ELR (cell line): Measurements from ENCODE around the gene PDE6H.

ENCODE experiments used
- DNase-seq: peaks from one replicate; pipeline ENCODE4 v3.0.0-alpha.2; 2015; ENCODE audit warnings: low read depth

PDE6H gene

GRCh38 chr12:14972816-14973215 lies at the start of gene PDE6H:
TSS of gene PDE6H (plus strand) at chr12:14973042. CDS start at chr12:14978013, 4,971 bp downstream.
- DNase-seq, result no peak

- no peak for DNase-seq
Observed at GRCh38 chr12:14923944-14924343, 48.9 kb upstream of the PDE6H start.

- no peak for DNase-seq
Observed at GRCh38 chr12:14924541-14924940, 48.3 kb upstream of the PDE6H start.

GRCh38 chr12:14927267-14927666 lies 45.6 kb upstream of the PDE6H start:
- DNase-seq, result no peak

- no peak for DNase-seq
Observed at GRCh38 chr12:14928931-14929330, 43.9 kb upstream of the PDE6H start.

- DNase-seq, result no peak
Observed at GRCh38 chr12:14930299-14930698, 42.5 kb upstream of the PDE6H start.

GRCh38 chr12:14931359-14931758 lies 41.5 kb upstream of the PDE6H start:
- no peak for DNase-seq

GRCh38 chr12:14931791-14932560 lies 40.9 kb upstream of the PDE6H start:
- DNase-seq, result no peak

- DNase-seq, result no peak
Observed at GRCh38 chr12:14934511-14934910, 38.3 kb upstream of the PDE6H start.

- DNase-seq, result no peak
Observed at GRCh38 chr12:14935031-14935430, 37.8 kb upstream of the PDE6H start.

- peak; percentile 19 for DNase-seq
Observed at GRCh38 chr12:14936224-14936861, 36.5 kb upstream of the PDE6H start.

GRCh38 chr12:14937014-14937413 lies 35.8 kb upstream of the PDE6H start:
- no peak for DNase-seq

- DNase-seq, result peak; percentile 41
Observed at GRCh38 chr12:14937689-14938088, 35.2 kb upstream of the PDE6H start.

- no peak for DNase-seq
Observed at GRCh38 chr12:14938301-14938700, 34.5 kb upstream of the PDE6H start, which contains the start of gene ERP27. TSS of gene ERP27 (minus strand) at chr12:14938537. CDS start at chr12:14938508, 29 bp downstream.

GRCh38 chr12:14941369-14941768 lies 31.5 kb upstream of the PDE6H start:
- no peak for DNase-seq

GRCh38 chr12:14942196-14942931 lies 30.5 kb upstream of the PDE6H start:
- no peak for DNase-seq

- no peak for DNase-seq
Observed at GRCh38 chr12:14946162-14946561, 26.7 kb upstream of the PDE6H start.

- DNase-seq, result peak; percentile 32
Observed at GRCh38 chr12:14946861-14947260, 26.0 kb upstream of the PDE6H start.

GRCh38 chr12:14948672-14949071 lies 24.2 kb upstream of the PDE6H start:
- DNase-seq, result peak; percentile 69

GRCh38 chr12:14949631-14950030 lies 23.2 kb upstream of the PDE6H start:
- no peak for DNase-seq

- DNase-seq, result no peak
Observed at GRCh38 chr12:14950421-14950820, 22.4 kb upstream of the PDE6H start.

GRCh38 chr12:14950982-14951746 lies 21.7 kb upstream of the PDE6H start:
- DNase-seq, result no peak
